ENCODE results near the gene LRRC4. TPM values are rescaled to one million over a fixed set of nuclear protein-coding genes. Genes with fewer than 3 reads are reported as not detected.

Gene LRRC4
- total RNA-seq, 1 experiment from 2014 or later = 10.4 TPM

DNA sequence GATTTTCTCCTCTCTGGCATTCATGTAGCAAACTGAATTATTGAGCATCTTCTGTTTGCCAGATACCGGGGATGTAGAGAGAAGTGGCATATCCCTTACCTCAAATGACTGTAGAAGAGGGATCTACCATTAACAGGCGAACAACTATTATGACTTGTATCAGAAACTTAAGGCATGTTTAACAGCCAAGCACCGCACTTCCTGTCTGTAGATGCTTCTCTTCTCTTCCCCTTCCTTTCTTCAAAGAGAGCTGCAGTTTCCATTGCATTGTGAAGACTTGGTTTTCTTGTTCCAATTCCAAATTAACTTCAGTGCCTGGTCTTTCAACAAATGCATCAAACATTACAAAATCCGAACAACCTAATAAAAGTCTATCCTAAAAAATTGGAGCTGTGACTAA lies 49.3 kb downstream of the LRRC4 start:
- H3K4me3 Mint-ChIP-seq = no peak overlapping the region
- H2AFZ ChIP-seq (ENCODE audit: low read length) = no peak overlapping the region
- peaks cover 24 to 26% (median 25%) of the 10 kb centered on the region in 3 experiments for H3K36me3 Mint-ChIP-seq (ENCODE audit: insufficient read depth in 1 of 3, low read depth in 3 of 3)
- H4K5ac ChIP-seq (ENCODE audit: insufficient read length, low read depth, low read length) = no peak overlapping the region
- H3K4ac ChIP-seq (ENCODE audit: low read depth, low read length) = no peak overlapping the region
- TF ChIP-seq, protein P1, sequence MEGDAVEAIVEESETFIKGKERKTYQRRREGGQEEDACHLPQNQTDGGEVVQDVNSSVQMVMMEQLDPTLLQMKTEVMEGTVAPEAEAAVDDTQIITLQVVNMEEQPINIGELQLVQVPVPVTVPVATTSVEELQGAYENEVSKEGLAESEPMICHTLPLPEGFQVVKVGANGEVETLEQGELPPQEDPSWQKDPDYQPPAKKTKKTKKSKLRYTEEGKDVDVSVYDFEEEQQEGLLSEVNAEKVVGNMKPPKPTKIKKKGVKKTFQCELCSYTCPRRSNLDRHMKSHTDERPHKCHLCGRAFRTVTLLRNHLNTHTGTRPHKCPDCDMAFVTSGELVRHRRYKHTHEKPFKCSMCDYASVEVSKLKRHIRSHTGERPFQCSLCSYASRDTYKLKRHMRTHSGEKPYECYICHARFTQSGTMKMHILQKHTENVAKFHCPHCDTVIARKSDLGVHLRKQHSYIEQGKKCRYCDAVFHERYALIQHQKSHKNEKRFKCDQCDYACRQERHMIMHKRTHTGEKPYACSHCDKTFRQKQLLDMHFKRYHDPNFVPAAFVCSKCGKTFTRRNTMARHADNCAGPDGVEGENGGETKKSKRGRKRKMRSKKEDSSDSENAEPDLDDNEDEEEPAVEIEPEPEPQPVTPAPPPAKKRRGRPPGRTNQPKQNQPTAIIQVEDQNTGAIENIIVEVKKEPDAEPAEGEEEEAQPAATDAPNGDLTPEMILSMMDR (conservative IDR thresholded peaks at IDR 0.05) = no peak
- H3K23ac ChIP-seq (ENCODE audit: insufficient read length, low read depth, low read length) = no peak overlapping the region
- H3K9me3 ChIP-seq (ENCODE audit: control insufficient read depth, low read depth, low read length) = no peaks in the 10 kb centered on the region
- H2AK5ac ChIP-seq (ENCODE audit: insufficient read length, low read length) = no peak overlapping the region
- no CpG with 5 or more reads among the region's 4 CpGs for WGBS (ENCODE audit: extremely low coverage, insufficient read length, low lambda C conversion rate)
- no peak overlapping the region for H2BK15ac ChIP-seq (ENCODE audit: low read depth, low read length)
- H3K14ac ChIP-seq (ENCODE audit: insufficient read depth, low read length) = no peak overlapping the region
- H3K27ac Mint-ChIP-seq = no peak overlapping the region
- H3K9ac ChIP-seq (ENCODE audit: extremely low read depth, insufficient read length, low read length) = no peak overlapping the region
- H3K56ac ChIP-seq (ENCODE audit: insufficient read length, low read depth, low read length) = no peak overlapping the region
- no peak for DNase-seq
- no peak overlapping the region for H2BK12ac ChIP-seq (ENCODE audit: insufficient read length, low read depth, low read length)
- H3K18ac ChIP-seq (ENCODE audit: insufficient read length, low read depth, low read length) = no peak overlapping the region
- no peak overlapping the region for H3T11ph ChIP-seq (ENCODE audit: low read length)
- H3K4me1 ChIP-seq (ENCODE audit: insufficient read depth, low read length) = peaks cover 7% of the 10 kb centered on the region; the same call in 1 of the 2 replicates
- H4K8ac ChIP-seq (replicated peaks; ENCODE audit: insufficient read length, low read depth, low read length) = no peak overlapping the region
- no peaks in the 10 kb centered on the region for H3K23me2 ChIP-seq (ENCODE audit: insufficient read length, low read depth, low read length, poor library complexity, severe bottlenecking)
- H2BK120ac ChIP-seq (ENCODE audit: low read depth, low read length, poor library complexity, severe bottlenecking) = no peak overlapping the region
- no peaks in the 10 kb centered on the region for H3K79me2 ChIP-seq (ENCODE audit: insufficient read depth, low read length)
- H3K79me1 ChIP-seq (ENCODE audit: insufficient read depth, low read depth, low read length, poor library complexity, severe bottlenecking) = no peaks in the 10 kb centered on the region
- no peak overlapping the region for H2BK5ac ChIP-seq (ENCODE audit: insufficient read length, low read length)
- H3K27ac ChIP-seq (ENCODE audit: insufficient read length, low read depth, low read length) = no peak overlapping the region
- no peaks in the 10 kb centered on the region for H3K27me3 Mint-ChIP-seq (ENCODE audit: low read depth)
- no peaks in the 10 kb centered on the region for H3K27me3 ChIP-seq (ENCODE audit: insufficient read depth, low read length)
- H3K9me3 Mint-ChIP-seq = peaks cover 22 to 23% of the 10 kb centered on the region in 2 experiments
- H4K91ac ChIP-seq (ENCODE audit: insufficient read length, low read depth, low read length) = no peak overlapping the region
- peaks cover 28% of the 10 kb centered on the region in 2 experiments for H3K4me1 Mint-ChIP-seq
- H2BK20ac ChIP-seq (ENCODE audit: low read depth, low read length, poor library complexity, severe bottlenecking) = no peak overlapping the region
- no peak overlapping the region for H3K4me2 ChIP-seq (ENCODE audit: insufficient read depth, insufficient read length, low read length)
- no peaks in the 10 kb centered on the region for H4K20me1 ChIP-seq (ENCODE audit: control insufficient read depth, insufficient read depth, insufficient read length)
